ENCODE results near the gene HBP1. TPM values are rescaled to one million over a fixed set of nuclear protein-coding genes. Genes with fewer than 3 reads are reported as not detected.
A peak's percentile ranks its signal among the peaks of the same experiment; 100 is the strongest.

Gene HBP1
- total RNA-seq, 4 donors from 2014 or later, result 70.6 to 172 (median 143) TPM

DNA sequence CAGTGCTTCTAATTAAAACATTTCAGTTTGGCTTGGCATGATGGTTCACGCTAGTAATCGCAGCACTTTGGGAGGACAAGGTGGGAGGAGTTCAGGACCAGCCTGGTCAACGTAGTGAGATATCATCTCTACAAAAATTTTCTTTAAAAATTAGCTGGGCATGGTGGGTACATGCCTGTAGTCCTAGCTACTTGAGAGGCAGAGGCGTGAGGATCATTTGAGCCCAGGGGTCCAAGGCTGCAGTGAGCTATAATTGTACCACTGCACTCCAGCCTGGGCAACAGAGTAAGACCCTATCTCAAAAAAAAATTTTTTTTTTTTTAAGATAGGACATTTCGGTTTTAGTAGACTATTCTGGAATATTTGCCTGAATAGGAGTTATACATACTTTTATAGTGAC is 12.4 kb downstream of the HBP1 start:
- TF ChIP-seq, protein P1, sequence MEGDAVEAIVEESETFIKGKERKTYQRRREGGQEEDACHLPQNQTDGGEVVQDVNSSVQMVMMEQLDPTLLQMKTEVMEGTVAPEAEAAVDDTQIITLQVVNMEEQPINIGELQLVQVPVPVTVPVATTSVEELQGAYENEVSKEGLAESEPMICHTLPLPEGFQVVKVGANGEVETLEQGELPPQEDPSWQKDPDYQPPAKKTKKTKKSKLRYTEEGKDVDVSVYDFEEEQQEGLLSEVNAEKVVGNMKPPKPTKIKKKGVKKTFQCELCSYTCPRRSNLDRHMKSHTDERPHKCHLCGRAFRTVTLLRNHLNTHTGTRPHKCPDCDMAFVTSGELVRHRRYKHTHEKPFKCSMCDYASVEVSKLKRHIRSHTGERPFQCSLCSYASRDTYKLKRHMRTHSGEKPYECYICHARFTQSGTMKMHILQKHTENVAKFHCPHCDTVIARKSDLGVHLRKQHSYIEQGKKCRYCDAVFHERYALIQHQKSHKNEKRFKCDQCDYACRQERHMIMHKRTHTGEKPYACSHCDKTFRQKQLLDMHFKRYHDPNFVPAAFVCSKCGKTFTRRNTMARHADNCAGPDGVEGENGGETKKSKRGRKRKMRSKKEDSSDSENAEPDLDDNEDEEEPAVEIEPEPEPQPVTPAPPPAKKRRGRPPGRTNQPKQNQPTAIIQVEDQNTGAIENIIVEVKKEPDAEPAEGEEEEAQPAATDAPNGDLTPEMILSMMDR (IDR thresholded peaks at IDR 0.05 in 4 of 5, conservative IDR thresholded peaks at IDR 0.05 in 1 of 5), result no peak
- TF ChIP-seq POLR2A (IDR thresholded peaks at IDR 0.05), result no peak
- H3K27me3 ChIP-seq, result no peaks in the 10 kb centered on the region
- in situ Hi-C loops (cut with MboI; ENCODE audit: low sequenced_read_pairs in 4 of 4) (loop anchor here in 3 of 4 donors (25.0 kb wide), 4 partner anchors 381 to 706 kb away; partner anchors contain the start of genes CBLL1 (in 2 of the 3), BCAP29 (in 1 of the 3), COG5 (in 1 of the 3) and DLD (in 1 of the 3)), intact Hi-C loops (cut with DNase I; ENCODE audit: low total_unique reads) (no loop called here)
- no peak overlapping the region for H3K4me3 ChIP-seq
- no peaks in the 10 kb centered on the region for H3K9me3 ChIP-seq
- ATAC-seq (no peak), DNase-seq (no peak)
- peak overlapping the region in 3 of 4 donors; percentile 23 to 51 (median 37) for H3K27ac ChIP-seq
- H3K4me1 ChIP-seq, result peaks cover 37 to 38% of the 10 kb centered on the region in 2 donors
- H3K36me3 ChIP-seq, result peaks cover 0 to 50% of the 10 kb centered on the region in 2 donors

DNA sequence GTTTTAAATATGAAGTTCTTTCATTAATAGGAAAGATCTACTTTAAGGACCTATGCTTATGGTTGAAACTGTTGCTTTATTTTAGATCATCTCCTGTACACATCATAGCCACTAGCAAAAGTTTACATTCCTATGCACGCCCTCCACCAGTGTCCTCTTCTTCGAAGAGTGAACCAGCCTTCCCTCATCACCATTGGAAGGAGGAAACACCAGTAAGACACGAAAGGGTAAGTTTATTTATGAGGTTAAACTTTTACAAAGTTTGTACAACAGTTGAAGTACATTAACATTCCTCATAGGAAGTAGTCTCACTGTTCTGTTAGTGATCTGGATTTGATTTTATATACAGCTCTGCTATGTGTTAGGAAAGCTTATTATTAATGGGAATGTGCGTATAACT is 16.9 kb downstream of the HBP1 start:
- in situ Hi-C loops (cut with MboI; ENCODE audit: low sequenced_read_pairs in 4 of 4), result loop anchor here in 3 of 4 donors (25.0 kb wide), 4 partner anchors 377 to 702 kb away; partner anchors contain the start of genes CBLL1 (in 2 of the 3), BCAP29 (in 1 of the 3), COG5 (in 1 of the 3) and DLD (in 1 of the 3)

DNA sequence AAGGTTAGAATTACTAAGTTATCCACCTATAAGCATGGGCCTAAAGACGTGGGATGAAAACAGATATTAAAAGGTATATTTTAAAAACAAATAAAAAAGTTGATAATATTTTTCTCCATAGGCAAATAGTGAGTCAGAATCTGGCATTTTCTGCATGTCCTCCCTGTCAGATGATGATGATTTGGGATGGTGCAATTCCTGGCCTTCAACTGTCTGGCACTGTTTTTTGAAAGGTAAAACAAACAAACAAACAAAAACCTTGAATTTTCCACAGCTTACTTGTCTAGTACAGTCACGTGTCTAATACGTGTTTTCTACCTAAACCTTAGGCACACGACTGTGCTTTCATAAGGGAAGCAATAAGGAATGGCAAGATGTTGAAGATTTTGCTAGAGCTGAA is 17.4 kb downstream of the HBP1 start:
- intact Hi-C loops (cut with DNase I; ENCODE audit: low total_unique reads) (no loop called here), in situ Hi-C loops (cut with MboI; ENCODE audit: low sequenced_read_pairs in 4 of 4) (loop anchor here in 3 of 4 donors (25.0 kb wide), 4 partner anchors 376 to 701 kb away; partner anchors contain the start of genes CBLL1 (in 2 of the 3), BCAP29 (in 1 of the 3), COG5 (in 1 of the 3) and DLD (in 1 of the 3))
- ATAC-seq (no peak), DNase-seq (no peak)
- Histone ChIP-seq H3K27ac (no peak overlapping the region), H3K36me3 (peaks cover 0 to 99% of the 10 kb centered on the region in 2 donors), H3K27me3 (no peaks in the 10 kb centered on the region), H3K4me1 (no peaks in the 10 kb centered on the region), H3K4me3 (no peak overlapping the region), H3K9me3 (no peaks in the 10 kb centered on the region)
- TF ChIP-seq, protein P1 (IDR thresholded peaks at IDR 0.05 in 4 of 5, conservative IDR thresholded peaks at IDR 0.05 in 1 of 5), result no peak
- no peak for TF ChIP-seq POLR2A (IDR thresholded peaks at IDR 0.05)

More for the DNA sequence above, 16.9 kb downstream of the HBP1 start:
- Histone ChIP-seq H3K4me1 (peaks cover 0 to 2% of the 10 kb centered on the region in 2 donors), H3K9me3 (no peaks in the 10 kb centered on the region), H3K27ac (no peak overlapping the region), H3K4me3 (no peak overlapping the region), H3K36me3 (peaks cover 0 to 95% of the 10 kb centered on the region in 2 donors), H3K27me3 (no peaks in the 10 kb centered on the region)
- TF ChIP-seq POLR2A (IDR thresholded peaks at IDR 0.05), result no peak
- TF ChIP-seq, protein P1 (IDR thresholded peaks at IDR 0.05 in 4 of 5, conservative IDR thresholded peaks at IDR 0.05 in 1 of 5), result no peak
- ATAC-seq, result no peak
- DNase-seq, result no peak
- intact Hi-C loops (cut with DNase I; ENCODE audit: low total_unique reads), result no loop called here

DNA sequence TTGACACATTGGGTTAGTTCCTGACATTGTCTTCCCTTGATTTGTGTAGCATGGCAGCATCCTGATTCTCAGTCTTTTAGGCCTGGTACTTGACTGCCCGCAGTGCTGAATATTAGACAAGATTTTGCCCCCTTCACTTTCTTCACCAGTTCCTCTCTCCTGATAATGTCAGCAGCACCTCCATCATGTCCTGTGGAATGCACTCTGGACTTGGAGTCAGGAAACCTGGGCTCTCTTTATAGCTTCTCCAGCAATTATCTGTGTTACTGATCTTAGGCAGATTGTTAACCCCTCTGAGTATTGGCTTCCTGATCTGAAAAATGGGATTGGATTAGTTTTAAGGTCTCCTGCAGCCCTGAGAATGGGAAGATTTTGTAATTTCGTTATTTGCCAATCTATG is 19.0 kb downstream of the HBP1 start:
- TF ChIP-seq, protein P1 (IDR thresholded peaks at IDR 0.05 in 4 of 5, conservative IDR thresholded peaks at IDR 0.05 in 1 of 5), result no peak
- TF ChIP-seq POLR2A (IDR thresholded peaks at IDR 0.05), result no peak
- intact Hi-C loops (cut with DNase I; ENCODE audit: low total_unique reads) (no loop called here), in situ Hi-C loops (cut with MboI; ENCODE audit: low sequenced_read_pairs in 4 of 4) (loop anchor here in 3 of 4 donors (25.0 kb wide), 4 partner anchors 375 to 700 kb away; partner anchors contain the start of genes CBLL1 (in 2 of the 3), BCAP29 (in 1 of the 3), COG5 (in 1 of the 3) and DLD (in 1 of the 3))
- no peaks in the 10 kb centered on the region for H3K27me3 ChIP-seq
- no peak for ATAC-seq
- no peak overlapping the region for H3K27ac ChIP-seq
- DNase-seq, result no peak
- H3K4me3 ChIP-seq, result no peak overlapping the region
- no peaks in the 10 kb centered on the region for H3K9me3 ChIP-seq
- no peaks in the 10 kb centered on the region for H3K4me1 ChIP-seq
- peaks cover 0 to 99% of the 10 kb centered on the region in 2 donors for H3K36me3 ChIP-seq
